ENCODE results near the gene PHLDA1.

Gene PHLDA1

DNA sequence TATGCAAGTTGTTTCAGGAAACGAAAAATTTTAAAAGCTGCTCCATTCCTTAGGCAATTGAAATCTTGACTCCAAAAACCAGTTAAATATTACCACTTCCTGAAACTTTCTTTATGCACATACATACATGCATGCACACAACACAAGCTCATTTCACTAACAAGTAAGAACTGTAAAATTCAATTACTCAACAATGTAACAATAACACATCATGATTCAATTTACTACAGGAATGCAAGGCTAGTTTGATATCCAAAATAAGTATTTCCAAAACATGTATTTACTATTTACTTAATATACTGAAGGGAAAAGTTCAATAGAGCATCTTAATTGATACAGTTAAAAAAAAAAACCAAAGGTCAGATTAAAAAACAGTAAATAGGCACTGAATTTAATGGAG, 33.3 kb upstream of the PHLDA1 start:
- peaks cover 13% of the 10 kb centered on the region for H3K9me3 ChIP-seq (ENCODE audit: low read length)
- no peak overlapping the region for H3K27ac ChIP-seq (ENCODE audit: low read depth, low read length, poor library complexity, severe bottlenecking)
- H2AFZ ChIP-seq (ENCODE audit: low read length): no peak overlapping the region
- no peak overlapping the region for H3K9ac ChIP-seq (ENCODE audit: low read length)
- no peaks in the 10 kb centered on the region for H3K27me3 ChIP-seq (ENCODE audit: insufficient read depth, low read length)
- H3K79me2 ChIP-seq (ENCODE audit: insufficient read depth, low read length): peaks cover 82% of the 10 kb centered on the region
- no peak for TF ChIP-seq EZH2 (IDR thresholded peaks at IDR 0.05; ENCODE audit: borderline replicate concordance, low read length)
- no peak for TF ChIP-seq CTCF (IDR thresholded peaks at IDR 0.05; ENCODE audit: low read length)
- H3K4me2 ChIP-seq (ENCODE audit: low read length): no peak overlapping the region
- H3K9me2 ChIP-seq (ENCODE audit: low read depth, low read length): no peaks in the 10 kb centered on the region
- H3K4me1 ChIP-seq (ENCODE audit: insufficient read depth, low read length, severe bottlenecking): no peaks in the 10 kb centered on the region
- H3K36me3 ChIP-seq (ENCODE audit: insufficient read depth, low read length): peaks cover 99% of the 10 kb centered on the region
- H3K4me3 ChIP-seq (ENCODE audit: low read depth, low read length, poor library complexity, severe bottlenecking): no peak overlapping the region
- no peaks in the 10 kb centered on the region for H3F3A ChIP-seq (ENCODE audit: insufficient read depth, low read length)
- no peaks in the 10 kb centered on the region for H4K20me1 ChIP-seq (ENCODE audit: insufficient read depth, low read length)

- Histone ChIP-seq H3K9me3 (ENCODE audit: low read length) (no peaks in the 10 kb centered on the region), H3K4me1 (ENCODE audit: insufficient read depth, low read length, severe bottlenecking) (no peaks in the 10 kb centered on the region), H3K27me3 (ENCODE audit: insufficient read depth, low read length) (no peaks in the 10 kb centered on the region), H3F3A (ENCODE audit: insufficient read depth, low read length) (no peaks in the 10 kb centered on the region), H2AFZ (ENCODE audit: low read length) (no peak overlapping the region), H4K20me1 (ENCODE audit: insufficient read depth, low read length) (no peaks in the 10 kb centered on the region; the same call in 1 of the 2 replicates), H3K79me2 (ENCODE audit: insufficient read depth, low read length) (peaks cover 35% of the 10 kb centered on the region), H3K36me3 (ENCODE audit: insufficient read depth, low read length) (peaks cover 99% of the 10 kb centered on the region), H3K27ac (ENCODE audit: low read depth, low read length, poor library complexity, severe bottlenecking) (no peak overlapping the region), H3K4me2 (ENCODE audit: low read length) (no peak overlapping the region), H3K9ac (ENCODE audit: low read length) (no peak overlapping the region), H3K4me3 (ENCODE audit: low read depth, low read length, poor library complexity, severe bottlenecking) (no peak overlapping the region), H3K9me2 (ENCODE audit: low read depth, low read length) (no peaks in the 10 kb centered on the region)
- TF ChIP-seq CTCF (IDR thresholded peaks at IDR 0.05; ENCODE audit: low read length): no peak
- TF ChIP-seq EZH2 (IDR thresholded peaks at IDR 0.05; ENCODE audit: borderline replicate concordance, low read length): no peak
These were observed 28.5 kb upstream of the PHLDA1 start for GRCh38 chr12:76060111-76060510.

DNA sequence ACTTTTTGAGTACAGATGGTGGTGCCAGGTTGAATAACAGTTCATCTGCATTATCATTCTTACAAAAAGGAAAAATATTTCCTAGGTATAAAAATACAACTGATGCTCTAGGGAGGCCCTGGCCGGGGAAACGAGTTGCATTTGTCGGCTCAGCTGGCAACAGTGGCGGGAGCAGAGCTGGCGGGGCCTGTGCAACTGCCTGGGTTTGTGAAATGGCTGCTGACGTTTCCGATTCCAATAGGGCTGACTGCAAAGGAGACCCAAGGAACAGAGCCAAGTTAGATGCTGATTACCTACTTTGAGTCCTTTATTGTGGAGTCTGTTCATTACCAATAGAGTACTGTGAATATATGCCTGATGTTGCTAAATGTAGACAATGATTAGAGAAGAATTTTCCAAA, 25.8 kb upstream of the PHLDA1 start:
- no peaks in the 10 kb centered on the region for H3K4me1 ChIP-seq (ENCODE audit: insufficient read depth, low read length, severe bottlenecking)
- no peak overlapping the region for H3K4me2 ChIP-seq (ENCODE audit: low read length)
- H4K20me1 ChIP-seq (ENCODE audit: insufficient read depth, low read length): no peaks in the 10 kb centered on the region; the same call in 1 of the 2 replicates
- H3K79me2 ChIP-seq (ENCODE audit: insufficient read depth, low read length): peaks cover 7% of the 10 kb centered on the region
- H3K4me3 ChIP-seq (ENCODE audit: low read depth, low read length, poor library complexity, severe bottlenecking): no peak overlapping the region
- no peaks in the 10 kb centered on the region for H3K9me2 ChIP-seq (ENCODE audit: low read depth, low read length)
- TF ChIP-seq CTCF (IDR thresholded peaks at IDR 0.05; ENCODE audit: low read length) (no peak), EZH2 (IDR thresholded peaks at IDR 0.05; ENCODE audit: borderline replicate concordance, low read length) (no peak)
- no peak overlapping the region for H3K9ac ChIP-seq (ENCODE audit: low read length)
- H2AFZ ChIP-seq (ENCODE audit: low read length): no peak overlapping the region
- H3K27me3 ChIP-seq (ENCODE audit: insufficient read depth, low read length): no peaks in the 10 kb centered on the region
- H3K27ac ChIP-seq (ENCODE audit: low read depth, low read length, poor library complexity, severe bottlenecking): no peak overlapping the region
- H3K36me3 ChIP-seq (ENCODE audit: insufficient read depth, low read length): peaks cover 100% of the 10 kb centered on the region
- no peaks in the 10 kb centered on the region for H3F3A ChIP-seq (ENCODE audit: insufficient read depth, low read length)
- H3K9me3 ChIP-seq (ENCODE audit: low read length): no peaks in the 10 kb centered on the region

All from OCI-LY1 (cell line).